Measurements from ENCODE around the gene HLA-DQA1.

GRCh38 chr6:32603222-32603621 lies 34.0 kb upstream of the HLA-DQA1 start:
- TF ChIP-seq ATF2 (CRISPR knock-in tag; IDR thresholded peaks at IDR 0.05; ENCODE audit: borderline replicate concordance, low read depth) (no peak), CTCF (IDR thresholded peaks at IDR 0.05) (no peak), FOXJ3 (CRISPR knock-in tag; IDR thresholded peaks at IDR 0.05; ENCODE audit: borderline replicate concordance) (no peak), ZNF138 (CRISPR knock-in tag; conservative IDR thresholded peaks at IDR 0.05) (no peak), ELF4 (CRISPR knock-in tag; IDR thresholded peaks at IDR 0.05; ENCODE audit: low read depth) (no peak), MYBL2 (CRISPR knock-in tag; IDR thresholded peaks at IDR 0.05) (no peak), CBFB (CRISPR knock-in tag; IDR thresholded peaks at IDR 0.05; ENCODE audit: low read depth) (no peak), ZNF423 (CRISPR knock-in tag; IDR thresholded peaks at IDR 0.05) (no peak), NR1H2 (CRISPR knock-in tag; IDR thresholded peaks at IDR 0.05) (no peak), TP53 (CRISPR knock-in tag; IDR thresholded peaks at IDR 0.05) (no peak), CREB1 (CRISPR knock-in tag; IDR thresholded peaks at IDR 0.05) (no peak)
- TF ChIP-seq, protein P1, sequence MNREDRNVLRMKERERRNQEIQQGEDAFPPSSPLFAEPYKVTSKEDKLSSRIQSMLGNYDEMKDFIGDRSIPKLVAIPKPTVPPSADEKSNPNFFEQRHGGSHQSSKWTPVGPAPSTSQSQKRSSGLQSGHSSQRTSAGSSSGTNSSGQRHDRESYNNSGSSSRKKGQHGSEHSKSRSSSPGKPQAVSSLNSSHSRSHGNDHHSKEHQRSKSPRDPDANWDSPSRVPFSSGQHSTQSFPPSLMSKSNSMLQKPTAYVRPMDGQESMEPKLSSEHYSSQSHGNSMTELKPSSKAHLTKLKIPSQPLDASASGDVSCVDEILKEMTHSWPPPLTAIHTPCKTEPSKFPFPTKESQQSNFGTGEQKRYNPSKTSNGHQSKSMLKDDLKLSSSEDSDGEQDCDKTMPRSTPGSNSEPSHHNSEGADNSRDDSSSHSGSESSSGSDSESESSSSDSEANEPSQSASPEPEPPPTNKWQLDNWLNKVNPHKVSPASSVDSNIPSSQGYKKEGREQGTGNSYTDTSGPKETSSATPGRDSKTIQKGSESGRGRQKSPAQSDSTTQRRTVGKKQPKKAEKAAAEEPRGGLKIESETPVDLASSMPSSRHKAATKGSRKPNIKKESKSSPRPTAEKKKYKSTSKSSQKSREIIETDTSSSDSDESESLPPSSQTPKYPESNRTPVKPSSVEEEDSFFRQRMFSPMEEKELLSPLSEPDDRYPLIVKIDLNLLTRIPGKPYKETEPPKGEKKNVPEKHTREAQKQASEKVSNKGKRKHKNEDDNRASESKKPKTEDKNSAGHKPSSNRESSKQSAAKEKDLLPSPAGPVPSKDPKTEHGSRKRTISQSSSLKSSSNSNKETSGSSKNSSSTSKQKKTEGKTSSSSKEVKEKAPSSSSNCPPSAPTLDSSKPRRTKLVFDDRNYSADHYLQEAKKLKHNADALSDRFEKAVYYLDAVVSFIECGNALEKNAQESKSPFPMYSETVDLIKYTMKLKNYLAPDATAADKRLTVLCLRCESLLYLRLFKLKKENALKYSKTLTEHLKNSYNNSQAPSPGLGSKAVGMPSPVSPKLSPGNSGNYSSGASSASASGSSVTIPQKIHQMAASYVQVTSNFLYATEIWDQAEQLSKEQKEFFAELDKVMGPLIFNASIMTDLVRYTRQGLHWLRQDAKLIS (CRISPR knock-in tag; IDR thresholded peaks at IDR 0.05; ENCODE audit: borderline replicate concordance): no peak

All from WTC11 (cell line).